GM21526 (cell line): ENCODE results near the gene SLC39A13.

Source experiments
- ATAC-seq: cut with Tn5 transposase; IDR thresholded peaks from one replicate; pipeline ENCODE4 v1.9.1; 2021; ENCODE audit warnings: moderate library complexity; ENCODE audit not compliant: unreplicated experiment, low FRiP score

SLC39A13 gene

DNA sequence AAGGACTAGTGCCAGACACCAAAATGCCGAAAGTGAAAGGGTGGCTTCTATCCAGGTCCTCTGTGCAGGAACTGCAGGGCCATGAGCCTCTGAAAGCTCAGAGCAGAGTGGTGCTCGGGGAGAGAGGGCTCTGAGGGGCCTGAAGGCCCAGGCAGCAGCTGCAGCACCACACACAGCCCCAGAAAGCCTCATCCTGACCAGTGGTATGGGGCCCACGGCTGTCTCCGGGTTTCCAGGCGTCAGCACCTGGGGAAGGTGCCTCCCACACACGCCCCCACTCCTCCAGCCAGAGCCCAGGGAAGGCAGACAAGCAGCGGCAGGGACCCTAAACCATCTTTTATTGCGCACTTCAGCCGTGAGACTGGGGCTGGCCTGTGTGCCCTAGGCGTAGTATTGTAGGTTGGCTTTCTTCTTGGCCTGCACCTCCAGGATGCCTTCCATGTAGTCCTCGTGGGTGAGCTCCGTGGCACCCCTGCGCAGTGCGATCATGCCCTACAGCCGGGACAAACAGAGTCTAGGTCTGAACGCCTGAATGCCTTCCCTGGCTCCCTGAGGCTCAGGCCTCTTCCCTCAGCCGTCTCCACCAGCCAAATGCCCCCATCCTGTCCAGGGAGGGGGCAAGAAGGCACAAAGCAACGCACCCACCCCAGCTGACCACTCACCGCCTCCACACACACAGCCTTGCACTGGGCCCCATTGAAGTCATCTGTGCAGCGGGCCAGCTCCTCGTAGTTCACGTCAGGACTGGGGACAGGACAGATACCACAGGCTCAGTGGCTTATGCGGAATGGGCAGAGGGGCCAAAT, 10.3 kb downstream of the SLC39A13 start:
- ATAC-seq: no peak

GRCh38 chr11:47425611-47426010, 17.2 kb downstream of the SLC39A13 start:
- ATAC-seq: no peak

- ATAC-seq: peak; percentile 82
These were observed 17.9 kb downstream of the SLC39A13 start, which contains the start of gene PSMC3 for GRCh38 chr11:47426062-47426956. Gene PSMC3 (minus strand): TSS chr11:47426439. CDS start chr11:47426279, 160 bp downstream.

DNA sequence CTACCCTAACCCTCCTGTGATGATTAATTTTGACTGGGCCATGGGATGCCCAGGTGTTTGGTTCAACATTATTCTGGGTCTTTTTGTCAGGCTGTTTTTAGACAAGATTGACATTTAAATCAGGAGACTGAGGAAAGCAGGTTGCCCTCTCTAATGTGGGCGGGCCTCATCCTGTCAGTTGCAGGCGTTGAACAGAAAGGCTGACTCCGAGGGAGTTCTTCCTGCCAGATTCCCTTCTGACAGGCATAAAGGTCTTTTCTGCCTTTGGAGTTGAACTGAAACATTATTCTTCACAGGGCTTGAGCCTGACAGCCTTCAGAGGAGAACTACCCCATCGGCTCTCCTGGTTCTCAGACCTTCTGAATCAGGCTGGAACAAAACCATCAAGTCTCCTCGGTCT, 22.1 kb downstream of the SLC39A13 start:
- ATAC-seq: no peak

- ATAC-seq: no peak
These were observed 23.1 kb downstream of the SLC39A13 start for GRCh38 chr11:47431356-47432083.

- no peak for ATAC-seq
These were observed 24.8 kb downstream of the SLC39A13 start for GRCh38 chr11:47433157-47433556.

DNA sequence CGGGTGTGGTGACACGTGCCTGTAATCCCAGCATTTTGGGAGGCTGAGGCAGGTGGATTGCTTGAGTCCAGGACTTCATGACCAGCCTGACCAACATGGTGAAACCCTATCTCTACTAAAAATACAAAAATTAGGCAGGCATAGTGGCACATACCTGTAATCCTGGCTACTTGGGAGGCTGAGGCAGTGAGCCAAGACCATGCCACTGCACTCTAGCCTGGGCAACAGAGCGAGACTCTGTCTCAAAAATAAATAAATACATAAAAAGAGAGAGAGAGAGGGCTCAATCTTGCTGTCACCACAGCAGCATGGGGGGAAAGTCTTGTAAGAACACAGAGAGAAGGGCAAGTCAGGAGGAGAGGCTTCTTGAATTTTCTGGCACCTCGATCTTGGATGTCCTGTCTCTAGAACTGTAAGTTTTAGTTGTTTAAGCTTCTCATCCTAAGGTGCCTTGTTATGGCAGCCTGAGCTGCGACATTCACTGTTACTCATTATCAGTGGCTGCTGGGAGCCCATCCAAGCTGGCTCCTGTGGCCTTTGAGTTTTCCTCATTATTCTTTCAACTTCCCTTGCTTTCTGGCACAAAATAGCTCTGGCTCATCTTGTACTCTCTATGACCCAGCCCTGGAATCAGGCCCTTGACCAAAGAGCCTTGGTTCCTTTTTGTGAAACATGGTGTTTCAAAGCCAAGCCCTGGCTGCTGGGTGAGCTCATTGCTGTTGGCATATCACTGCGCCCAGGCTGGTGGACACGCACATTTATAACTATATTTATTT, 25.8 kb downstream of the SLC39A13 start:
- ATAC-seq: no peak

DNA sequence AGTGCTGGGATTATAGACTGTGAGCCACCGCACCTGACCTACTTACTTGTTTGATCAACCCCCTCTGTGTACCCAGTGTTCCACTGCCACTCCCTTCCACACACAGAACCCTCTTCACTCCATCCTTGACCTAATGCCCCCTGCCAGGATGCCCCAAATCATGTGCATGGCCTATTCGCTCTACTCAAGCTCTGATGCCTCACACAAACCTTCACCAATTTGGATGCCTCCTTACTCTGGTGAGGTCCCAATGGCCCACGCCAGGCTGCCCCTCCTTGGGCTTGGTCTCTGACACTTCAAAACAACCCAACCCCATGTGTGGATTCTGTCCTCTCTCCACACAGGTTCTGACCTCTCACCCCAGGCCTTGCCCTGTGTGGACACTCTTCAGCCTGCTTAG, 27.3 kb downstream of the SLC39A13 start:
- no peak for ATAC-seq

DNA sequence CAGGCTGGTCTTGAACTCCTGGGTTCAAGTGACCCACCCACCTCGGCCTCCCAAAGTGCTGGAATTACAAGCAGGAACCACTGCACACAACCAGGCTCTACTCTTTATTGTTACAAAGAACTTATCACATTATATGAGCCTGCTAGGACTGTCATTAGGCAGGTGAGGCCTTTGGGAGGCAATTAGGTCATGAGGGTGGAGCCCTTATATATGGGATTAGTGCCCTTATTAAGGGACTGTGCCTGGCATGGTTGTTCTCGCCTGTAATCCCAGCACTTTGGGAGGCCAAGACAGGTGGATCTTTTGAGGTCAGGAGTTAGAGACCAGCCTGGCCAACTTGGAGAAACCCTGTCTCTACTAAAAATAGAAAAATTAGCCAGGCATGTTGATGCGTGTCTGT, 28.3 kb downstream of the SLC39A13 start:
- no peak for ATAC-seq

DNA sequence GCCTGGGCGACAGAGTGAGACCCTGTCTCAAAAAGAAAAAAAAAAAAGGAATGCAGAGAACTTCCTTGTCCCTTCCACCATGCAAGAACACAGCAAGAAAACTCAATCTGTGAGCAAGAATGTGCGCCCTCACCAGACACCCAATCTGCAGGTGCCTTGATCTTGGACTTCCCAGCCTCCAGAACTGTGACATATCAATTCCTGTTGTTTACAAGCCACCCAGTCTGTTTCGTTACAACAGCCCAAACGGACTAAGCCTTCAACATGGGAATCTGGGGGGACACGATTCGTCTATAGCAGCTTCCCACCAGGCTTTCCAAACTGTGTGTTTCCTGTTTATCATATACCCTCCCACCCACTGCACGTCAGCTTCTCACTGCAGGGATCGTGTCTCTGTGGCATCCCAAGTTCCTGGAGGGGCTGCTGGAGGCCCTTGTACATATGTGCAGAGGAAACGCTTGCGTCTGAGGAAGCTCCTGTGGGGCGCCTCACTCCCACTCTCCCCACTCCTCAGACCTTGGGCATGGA, 28.9 kb downstream of the SLC39A13 start:
- no peak for ATAC-seq

- ATAC-seq: no peak
These were observed 29.5 kb downstream of the SLC39A13 start for GRCh38 chr11:47437746-47438418.

DNA sequence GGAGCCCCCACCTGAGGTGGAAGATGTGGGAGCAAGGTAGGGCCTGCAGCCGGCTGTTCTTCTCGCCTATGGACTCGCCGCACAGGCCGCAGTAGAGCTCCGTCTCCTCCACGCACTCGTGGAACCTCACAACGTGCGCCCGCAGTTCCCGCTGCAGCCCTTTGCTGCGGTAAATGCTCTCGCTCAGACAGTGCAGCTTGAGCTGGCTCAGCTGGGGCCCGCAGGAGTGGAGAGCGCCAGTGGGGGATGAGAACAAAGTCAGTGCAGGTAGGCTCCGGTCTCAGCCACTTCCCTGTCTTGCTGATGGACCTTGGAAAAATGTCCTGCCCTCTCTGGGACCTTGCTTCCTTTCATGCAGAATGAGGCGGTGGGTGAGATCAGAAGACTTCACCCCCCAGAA, 30.3 kb downstream of the SLC39A13 start:
- ATAC-seq: no peak

GRCh38 chr11:47440054-47440476, 31.7 kb downstream of the SLC39A13 start:
- no peak for ATAC-seq

- no peak for ATAC-seq
These were observed 33.0 kb downstream of the SLC39A13 start for GRCh38 chr11:47441421-47441820.

- no peak for ATAC-seq
These were observed 34.1 kb downstream of the SLC39A13 start for GRCh38 chr11:47442514-47442913.

GRCh38 chr11:47443028-47443700, 34.8 kb downstream of the SLC39A13 start:
- no peak for ATAC-seq

- ATAC-seq: no peak
These were observed 35.4 kb downstream of the SLC39A13 start for GRCh38 chr11:47443817-47444216.

- no peak for ATAC-seq
These were observed 37.5 kb downstream of the SLC39A13 start for GRCh38 chr11:47445840-47446239.

DNA sequence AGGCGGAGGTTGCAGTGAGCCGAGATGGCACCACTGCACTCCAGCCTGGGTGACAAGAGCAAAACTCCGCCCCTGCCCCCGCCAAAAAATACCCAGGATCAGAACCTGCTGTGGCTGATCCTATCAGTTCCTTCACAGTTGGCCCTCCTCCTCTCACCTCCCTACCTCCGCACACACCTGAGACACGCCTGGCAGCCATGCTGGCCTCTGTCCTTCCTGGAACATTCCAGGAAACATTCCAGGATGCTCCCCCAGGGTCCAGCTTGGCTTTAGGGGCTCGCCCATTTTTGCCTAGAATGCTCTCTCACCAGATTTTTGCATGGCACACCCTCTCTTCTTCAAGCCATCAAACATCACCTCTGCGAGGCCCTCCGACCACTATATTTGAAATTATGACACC, 38.4 kb downstream of the SLC39A13 start:
- no peak for ATAC-seq
